Psoas muscle (tissue), 8 donors: ENCODE results near the gene RNASE11. TPM values are rescaled to one million over a fixed set of nuclear protein-coding genes. Genes with fewer than 3 reads are reported as not detected.

Source experiments
- ATAC-seq, 4 donors: fragments of 200-7000 bp; cut with Tn5 transposase; one replicate each; pipeline ENCODE4 v1.9.1; 2020; ENCODE audit warnings: moderate library complexity in 3 of 4, mild to moderate bottlenecking in 2 of 4
- DNase-seq, 2 donors: peaks; one replicate each; pipeline ENCODE4 v3.0.0-alpha.2; 2020
- H3K27ac ChIP-seq: fragments of 200-600 bp; one replicate; pipeline ENCODE4 v1.8.0; 2022
- H3K27me3 ChIP-seq, 3 donors: fragments of 200-600 bp in 1 of 3; one replicate each; pipeline versions ENCODE4 v1.6.1 to v1.8.0; 2013 to 2022; ENCODE audit warnings: low read length in 2 of 3, mild to moderate bottlenecking in 2 of 3, moderate library complexity in 1 of 3; ENCODE audit not compliant: insufficient read depth in 3 of 3
- H3K36me3 ChIP-seq, 2 donors: fragments of 200-600 bp in 1 of 2; one replicate each; pipeline versions ENCODE4 v1.6.1 to v1.8.0; 2013 to 2022; ENCODE audit warnings: low read depth in 1 of 2, mild to moderate bottlenecking in 1 of 2, moderate library complexity in 1 of 2; ENCODE audit not compliant: insufficient read depth in 1 of 2
- H3K4me1 ChIP-seq: fragments of 200-600 bp; one replicate; pipeline ENCODE4 v1.8.0; 2022
- H3K4me3 ChIP-seq: fragments of 200-600 bp; one replicate; pipeline ENCODE4 v1.8.0; 2022; ENCODE audit warnings: mild to moderate bottlenecking
- H3K9me3 ChIP-seq: fragments of 200-600 bp; one replicate; pipeline ENCODE4 v1.8.0; 2022
- CTCF ChIP-seq: fragments of 200-600 bp; IDR thresholded peaks from one replicate; pipeline ENCODE4 v1.8.0; 2022; ENCODE audit warnings: antibody characterized with exemption
- WGBS, 3 donors: extraction: QIAGEN DNeasy Blood & Tissue Kit; methylation state at CpG; one replicate each; pipeline versions ENCODE4 v1.1.6 to v1.1.7; 2013; 5-methylcytosine and 5-hydroxymethylcytosine counted together
- intact Hi-C, 2 donors: fragments of 100-400 bp; cut with DNase I; formaldehyde crosslinking; loops; one replicate each; pipeline versions ENCODE4 v1.11.0 to v1.14.2; 2022
- polyA plus RNA-seq, 3 donors: library from polyadenylated mRNA; stranded (reverse); fragments of 200-250 nt; gene quantifications; one replicate each; pipeline ENCODE4 v1.2.3, GENCODE V29; 2013
- total RNA-seq, 4 donors: library from RNA; stranded (reverse); fragmentation: NEBNext Ultra II Directional in 2 of 4; extraction: Animal tissue kit (Norgen Biotek cat#: 25700) in 2 of 4; gene quantifications; one replicate each; pipeline versions ENCODE4 v1.2.1 to v1.2.4, GENCODE V29; 2021 to 2023
- donor health status: healthy with polysubstance abuse.
- donor health status: DM: no; HTN: no; CAD: no; lungs with moderate emphysema.
- donor health status: Bipolar disorder and iron deficiency.
- donor health status: healthy.
- donor health status: DM: yes; HTN: yes; CAD: no.
- donor health status: DM: no; HTN: no; CAD: no.
- donor health status: DM: no; HTN: no; CAD: no.
- donor health status: DM: yes; HTN: yes; CAD: no.

The RNASE11 gene
- total and polyA plus RNA-seq, 7 donors = not detected

- Histone ChIP-seq H3K27ac (no peak overlapping the region), H3K4me3 (no peak overlapping the region), H3K9me3 (peaks cover 5% of the 10 kb centered on the region), H3K4me1 (no peaks in the 10 kb centered on the region), H3K27me3 (peaks cover 0 to 2% (median 0%) of the 10 kb centered on the region in 3 donors), H3K36me3 (no peaks in the 10 kb centered on the region)
- intact Hi-C loops = loop anchor here in 1 of 2 donors (10.0 kb wide), 1 partner anchor 79 kb away; no protein-coding TSS in a partner anchor
- ATAC-seq (no peak), DNase-seq (no peak)
- no peak for TF ChIP-seq CTCF
- WGBS, 3 donors = 88 to 93% (median 90%) methylated on average over 1 of the region's 1 CpG
These were observed 23.8 kb downstream of the RNASE11 start for GRCh38 chr14:20563971-20564370.

GRCh38 chr14:20560961-20561360 is 26.8 kb downstream of the RNASE11 start, which contains the start of gene RNASE9:
RNASE9 (minus strand) TSS chr14:20561047.
- intact Hi-C loops = loop anchor here in 1 of 2 donors (10.0 kb wide), 1 partner anchor 76 kb away; no protein-coding TSS in a partner anchor
- 83 to 90% (median 88%) methylated on average over 3 of the region's 3 CpGs for WGBS, 3 donors

GRCh38 chr14:20559461-20559904 is 28.3 kb downstream of the RNASE11 start:
- Histone ChIP-seq H3K9me3 (no peaks in the 10 kb centered on the region), H3K27ac (no peak overlapping the region), H3K27me3 (peaks cover 0 to 3% (median 2%) of the 10 kb centered on the region in 3 donors), H3K4me3 (no peak overlapping the region), H3K4me1 (no peaks in the 10 kb centered on the region), H3K36me3 (no peaks in the 10 kb centered on the region)
- 16 to 35% (median 35%) methylated on average over 2 of the region's 2 CpGs for WGBS, 3 donors
- no peak for TF ChIP-seq CTCF
- no peak for ATAC-seq
- no peak for DNase-seq
- intact Hi-C loops = no loop called here

More at GRCh38 chr14:20560961-20561360, 26.8 kb downstream of the RNASE11 start, which contains the start of gene RNASE9:
- Histone ChIP-seq H3K4me1 (no peaks in the 10 kb centered on the region), H3K27me3 (peaks cover 0 to 2% (median 2%) of the 10 kb centered on the region in 3 donors), H3K9me3 (no peaks in the 10 kb centered on the region), H3K4me3 (no peak within 1 kb of the TSS), H3K27ac (no peak within 1 kb of the TSS), H3K36me3 (no peaks in the 10 kb centered on the region)
- no peak for TF ChIP-seq CTCF
- ATAC-seq (no peak), DNase-seq (no peak)

GRCh38 chr14:20557212-20557542 is 30.6 kb downstream of the RNASE11 start:
- Histone ChIP-seq H3K4me1 (no peaks in the 10 kb centered on the region), H3K9me3 (no peaks in the 10 kb centered on the region), H3K27ac (no peak overlapping the region), H3K36me3 (no peaks in the 10 kb centered on the region), H3K4me3 (no peak overlapping the region), H3K27me3 (peaks cover 0 to 3% (median 1%) of the 10 kb centered on the region in 3 donors)
- ATAC-seq (no peak), DNase-seq (no peak)
- 50 to 58% (median 55%) methylated on average over 2 of the region's 2 CpGs for WGBS, 3 donors
- TF ChIP-seq CTCF = no peak
- intact Hi-C loops = no loop called here
